H1 (cell line): ENCODE results near the gene SHISA9. TPM values are rescaled to one million over a fixed set of nuclear protein-coding genes. Genes with fewer than 3 reads are reported as not detected.

ENCODE experiments used
- BRCA1 ChIP-seq: IDR thresholded peaks from 2 replicates; pipeline ENCODE4 v1.6.1; 2012; ENCODE audit warnings: low read depth, low read length, improper control_type of control experiment
- CHD7 ChIP-seq: fragments of 300-600 bp; sonication (generic); IDR thresholded peaks from 2 replicates; pipeline ENCODE4 v1.7.1; 2012; ENCODE audit warnings: low read length, moderate library complexity, mild to moderate bottlenecking, inconsistent platforms; ENCODE audit not compliant: insufficient replicate concordance
- CREB1 ChIP-seq: IDR thresholded peaks from 2 replicates; pipeline ENCODE4 v1.6.1; 2012; ENCODE audit warnings: inconsistent platforms
- E2F6 ChIP-seq: IDR thresholded peaks from 2 replicates; pipeline ENCODE4 v1.6.1; 2012; ENCODE audit warnings: inconsistent platforms
- KDM1A ChIP-seq: fragments of 200-600, 300-600 bp; sonication (generic); IDR thresholded peaks from 2 replicates; pipeline ENCODE4 v1.7.1; 2016; ENCODE audit warnings: mild to moderate bottlenecking, low read length, borderline replicate concordance
- MAX ChIP-seq: IDR thresholded peaks from 2 replicates; pipeline ENCODE4 v1.6.1; 2012; ENCODE audit warnings: inconsistent platforms
- TAF1 ChIP-seq: IDR thresholded peaks from 2 replicates; pipeline ENCODE4 v1.6.1; 2011; ENCODE audit warnings: mild to moderate bottlenecking, low read depth, low read length
- TEAD4 ChIP-seq: IDR thresholded peaks from 2 replicates; pipeline ENCODE4 v1.6.1; 2012; ENCODE audit warnings: low read depth, low read length, inconsistent platforms, mixed read lengths
- ZNF274 ChIP-seq: IDR thresholded peaks from 2 replicates; pipeline ENCODE4 v1.7.0; 2012; ENCODE audit warnings: low read length, borderline replicate concordance; ENCODE audit errors: extremely low read depth
- polyA plus RNA-seq, 7 experiments: library from polyadenylated mRNA; depleted of rRNA in 3 of 7; stranded (reverse) in 5 of 7; unstranded in 2 of 7; fragments of >200 nt in 5 of 7; fragments of 200-250 nt in 2 of 7; gene quantifications; 1 replicate in 5 of 7; 2 replicates in 1 of 7; 4 replicates in 1 of 7; pipeline versions ENCODE4 v1.2.1 to v1.2.3, GENCODE V29; 2011 to 2013; ENCODE audit warnings: missing spikeins in 2 of 7, mixed read lengths in 2 of 7
- total RNA-seq: library from RNA; stranded (reverse); fragmentation: NEBNext Ultra II Directional; extraction: Animal tissue kit (Norgen Biotek cat#: 25700); gene quantifications from 2 replicates; pipeline ENCODE4 v1.2.1, GENCODE V29; 2021

Gene SHISA9
- total and polyA plus RNA-seq, 2 of the 8 experiments (the other 6 are each of a cell fraction or from before 2014, with no cell fraction given): 25.6 to 39.8 TPM

- no peak for TF ChIP-seq CHD7
- TF ChIP-seq TEAD4: no peak
- no peak for TF ChIP-seq TAF1
- no peak for TF ChIP-seq E2F6
- TF ChIP-seq KDM1A: no peak
- no peak for TF ChIP-seq CREB1
- TF ChIP-seq MAX: no peak
- no peak for TF ChIP-seq ZNF274
- no peak for TF ChIP-seq BRCA1
Observed at GRCh38 chr16:13012601-13013000, 111.2 kb downstream of the SHISA9 start (continued).
